GM19238 (cell line): ENCODE results near the gene SLC5A10.
A peak's percentile ranks its signal among the peaks of the same experiment; 100 is the strongest.

Experiments
- DNase-seq: peaks from one replicate; pipeline ENCODE4 v3.0.0; 2011; ENCODE audit warnings: low spot score; ENCODE audit not compliant: insufficient read length

Gene SLC5A10

GRCh38 chr17:18984273-18985114 lies 32.5 kb downstream of the SLC5A10 start:
- no peak for DNase-seq

- DNase-seq, result no peak
Observed at GRCh38 chr17:18985475-18985874, 33.5 kb downstream of the SLC5A10 start.

GRCh38 chr17:18986541-18987229 lies 34.7 kb downstream of the SLC5A10 start:
- no peak for DNase-seq

GRCh38 chr17:18987230-18987610 lies 35.3 kb downstream of the SLC5A10 start:
- DNase-seq, result no peak

- DNase-seq, result no peak
Observed at GRCh38 chr17:18987862-18988545, 36.0 kb downstream of the SLC5A10 start.

- DNase-seq, result no peak
Observed at GRCh38 chr17:18988546-18989173, 36.7 kb downstream of the SLC5A10 start.

GRCh38 chr17:18990331-18990730 lies 38.4 kb downstream of the SLC5A10 start:
- no peak for DNase-seq

GRCh38 chr17:18991531-18992315 lies 39.8 kb downstream of the SLC5A10 start:
- no peak for DNase-seq

GRCh38 chr17:18992454-18993130 lies 40.6 kb downstream of the SLC5A10 start:
- peak; percentile 54 for DNase-seq

- no peak for DNase-seq
Observed at GRCh38 chr17:18993905-18994526, 42.1 kb downstream of the SLC5A10 start.

GRCh38 chr17:18994631-18995030 lies 42.7 kb downstream of the SLC5A10 start:
- no peak for DNase-seq

GRCh38 chr17:18995220-18995619 lies 43.3 kb downstream of the SLC5A10 start:
- no peak for DNase-seq

- no peak for DNase-seq
Observed at GRCh38 chr17:18996458-18996857, 44.5 kb downstream of the SLC5A10 start.

- no peak for DNase-seq
Observed at GRCh38 chr17:18997650-18998196, 45.8 kb downstream of the SLC5A10 start.

- DNase-seq, result no peak
Observed at GRCh38 chr17:18999394-18999793, 47.4 kb downstream of the SLC5A10 start.

GRCh38 chr17:18999911-19000310 lies 47.9 kb downstream of the SLC5A10 start:
- no peak for DNase-seq

- no peak for DNase-seq
Observed at GRCh38 chr17:19000531-19001325, 48.8 kb downstream of the SLC5A10 start.

- DNase-seq, result no peak
Observed at GRCh38 chr17:19001907-19002590, 50.1 kb downstream of the SLC5A10 start.
